T-helper 22 cell (primary cell): ENCODE results near the gene CRMP1.

ENCODE experiments used
- DNase-seq: peaks from one replicate; pipeline ENCODE4 v3.0.0-alpha.2; 2020; ENCODE audit warnings: low read depth

The CRMP1 gene

GRCh38 chr4:5919571-5919970, 26.7 kb upstream of the CRMP1 start:
- DNase-seq: no peak

GRCh38 chr4:5919044-5919443, 26.2 kb upstream of the CRMP1 start:
- DNase-seq: no peak

- DNase-seq: no peak
These were observed 25.6 kb upstream of the CRMP1 start for GRCh38 chr4:5918331-5918985.

- no peak for DNase-seq
These were observed 24.8 kb upstream of the CRMP1 start for GRCh38 chr4:5917672-5918071.

GRCh38 chr4:5916229-5916628, 23.3 kb upstream of the CRMP1 start:
- no peak for DNase-seq

- no peak for DNase-seq
These were observed 20.6 kb upstream of the CRMP1 start for GRCh38 chr4:5913454-5913853.

- DNase-seq: no peak
These were observed 19.7 kb upstream of the CRMP1 start for GRCh38 chr4:5912614-5913019.

- DNase-seq: no peak
These were observed 16.1 kb upstream of the CRMP1 start for GRCh38 chr4:5908876-5909427.

- no peak for DNase-seq
These were observed 13.3 kb upstream of the CRMP1 start for GRCh38 chr4:5906191-5906590.

- no peak for DNase-seq
These were observed 12.8 kb upstream of the CRMP1 start for GRCh38 chr4:5905714-5906113.

GRCh38 chr4:5900844-5901243, 8.0 kb upstream of the CRMP1 start:
- no peak for DNase-seq

- DNase-seq: no peak
These were observed 7.0 kb upstream of the CRMP1 start for GRCh38 chr4:5899881-5900280.

GRCh38 chr4:5899396-5899795, 6.5 kb upstream of the CRMP1 start:
- DNase-seq: no peak

- no peak for DNase-seq
These were observed 4.8 kb upstream of the CRMP1 start for GRCh38 chr4:5897674-5898073.

GRCh38 chr4:5895287-5895686, 2.4 kb upstream of the CRMP1 start:
- no peak for DNase-seq

- no peak for DNase-seq
These were observed 1.4 kb upstream of the CRMP1 start for GRCh38 chr4:5894266-5894665.

- DNase-seq: no peak
These were observed 705 bp upstream of the CRMP1 start for GRCh38 chr4:5893591-5893990.

GRCh38 chr4:5892323-5893003, 423 bp downstream of the CRMP1 start:
- no peak for DNase-seq

GRCh38 chr4:5891563-5892322, 1.1 kb downstream of the CRMP1 start:
- no peak for DNase-seq

- no peak for DNase-seq
These were observed 2.7 kb downstream of the CRMP1 start for GRCh38 chr4:5890063-5890727.

- no peak for DNase-seq
These were observed 3.7 kb downstream of the CRMP1 start for GRCh38 chr4:5889002-5889696.
